OCI-LY1 (cell line): Measurements from ENCODE around the gene TRIM37.
A peak's percentile ranks its signal among the peaks of the same experiment; 100 is the strongest.

Experiments used
- H2AFZ ChIP-seq: fragments of 200-600 bp; sonication (generic), shearing (Covaris generic); 2 replicates; pipeline ENCODE4 v1.6.0; 2014; ENCODE audit warnings: antibody characterized with exemption, mild to moderate bottlenecking, low read length
- H3F3A ChIP-seq: fragments of 200-600 bp; sonication (generic), shearing (Covaris generic); 2 replicates; pipeline ENCODE4 v1.6.0; 2014; ENCODE audit warnings: mild to moderate bottlenecking, antibody characterized with exemption, low read length, moderate library complexity; ENCODE audit not compliant: insufficient read depth
- H3K27ac ChIP-seq: fragments of 200-600 bp; sonication (generic); 2 replicates; pipeline ENCODE4 v1.5.1; 2014; ENCODE audit warnings: low read length, mixed run types, mild to moderate bottlenecking, low read depth; ENCODE audit not compliant: poor library complexity, severe bottlenecking
- H3K27me3 ChIP-seq: fragments of 200-600 bp; sonication (generic); 2 replicates; pipeline ENCODE4 v1.6.0; 2014; ENCODE audit warnings: antibody characterized with exemption, mild to moderate bottlenecking, low read length, moderate library complexity; ENCODE audit not compliant: insufficient read depth
- H3K36me3 ChIP-seq: fragments of 200-600 bp; sonication (generic); 2 replicates; pipeline ENCODE4 v1.6.1; 2014; ENCODE audit warnings: mild to moderate bottlenecking, antibody characterized with exemption, low read length, moderate library complexity, mixed read lengths; ENCODE audit not compliant: insufficient read depth
- H3K4me1 ChIP-seq: fragments of 200-600 bp; sonication (generic); 2 replicates; pipeline ENCODE4 v1.5.1; 2014; ENCODE audit warnings: mild to moderate bottlenecking, low read length, moderate library complexity; ENCODE audit not compliant: insufficient read depth, severe bottlenecking
- H3K4me2 ChIP-seq: fragments of 200-600 bp; sonication (generic), shearing (Covaris generic); 2 replicates; pipeline ENCODE4 v1.6.1; 2014; ENCODE audit warnings: low read length
- H3K4me3 ChIP-seq: fragments of 200-600 bp; sonication (generic); 2 replicates; pipeline ENCODE4 v1.5.1; 2014; ENCODE audit warnings: low read length, low read depth, mild to moderate bottlenecking, mixed read lengths; ENCODE audit not compliant: poor library complexity, severe bottlenecking
- H3K79me2 ChIP-seq: fragments of 200-600 bp; shearing (Covaris generic); 2 replicates; pipeline ENCODE4 v1.6.1; 2016; ENCODE audit warnings: mixed run types, low read length, mixed read lengths; ENCODE audit not compliant: insufficient read depth
- H3K9ac ChIP-seq: fragments of 200-600 bp; sonication (generic), shearing (Covaris generic); 2 replicates; pipeline ENCODE4 v1.6.1; 2014; ENCODE audit warnings: mild to moderate bottlenecking, low read length, mixed read lengths
- H3K9me2 ChIP-seq: fragments of 200-600 bp; sonication (generic), shearing (Covaris generic); 2 replicates; pipeline ENCODE4 v1.6.1; 2014; ENCODE audit warnings: low read depth, mild to moderate bottlenecking, low read length, mixed read lengths
- H3K9me3 ChIP-seq: fragments of 200-600 bp; shearing (Covaris generic); 2 replicates; pipeline ENCODE4 v1.6.1; 2014; ENCODE audit warnings: low read length, mixed read lengths
- H4K20me1 ChIP-seq: fragments of 200-600 bp; sonication (generic), shearing (Covaris generic); 2 replicates; pipeline ENCODE4 v1.6.0; 2016; ENCODE audit warnings: mild to moderate bottlenecking, low read length; ENCODE audit not compliant: insufficient read depth
- EZH2 ChIP-seq: fragments of 200-600 bp; sonication (generic), shearing (Covaris generic); IDR thresholded peaks from 2 replicates; pipeline ENCODE4 v1.8.0; 2017; ENCODE audit warnings: borderline replicate concordance, mixed run types, mild to moderate bottlenecking, antibody characterized with exemption, low read length, moderate library complexity, mixed read lengths
- TF ChIP-seq, protein P1 (sequence below): fragments of 200-600 bp; sonication (generic), shearing (Covaris generic); IDR thresholded peaks from 2 replicates; pipeline ENCODE4 v1.5.1; 2017; ENCODE audit warnings: mild to moderate bottlenecking, antibody characterized with exemption, low read length, moderate library complexity, mixed read lengths

Gene TRIM37

DNA sequence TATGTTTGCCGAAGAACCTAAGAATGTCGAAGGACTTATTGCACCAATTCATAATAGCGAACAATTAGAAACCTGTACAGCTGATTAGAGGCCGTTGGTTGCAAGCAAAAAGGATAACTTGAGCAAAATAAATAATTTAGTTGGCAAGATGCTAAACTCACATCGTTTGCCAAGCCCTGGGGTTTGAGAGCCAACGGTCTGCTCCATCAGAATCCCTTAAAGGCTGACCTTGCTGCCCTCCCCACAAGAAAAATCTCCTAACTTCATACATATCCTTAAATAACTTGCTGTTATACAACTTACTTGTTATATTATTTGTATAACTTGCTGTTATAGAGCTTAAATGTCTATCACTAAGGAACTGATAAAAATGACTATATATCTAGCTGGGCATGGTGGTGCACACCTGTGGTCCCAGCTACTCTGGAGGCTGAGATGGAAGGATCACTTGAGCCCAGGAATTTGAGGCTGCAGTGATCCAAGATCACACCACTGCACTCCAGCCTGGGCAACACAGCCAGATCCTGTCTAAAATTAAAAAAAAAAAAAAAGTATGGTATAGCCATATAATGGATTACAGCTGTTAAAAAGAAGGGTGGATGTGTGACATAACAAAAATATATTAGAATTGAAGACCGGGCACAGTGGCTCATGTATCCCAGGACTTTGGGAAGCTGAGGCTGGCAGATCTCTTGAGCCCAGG lies 1.9 kb upstream of the TRIM37 start:
- Histone ChIP-seq H3K4me1 (peaks cover 28% of the 10 kb centered on the region), H2AFZ (no peak overlapping the region), H3K36me3 (peaks cover 39% of the 10 kb centered on the region; the same call in 1 of the 2 replicates), H3K27me3 (no peaks in the 10 kb centered on the region), H3K9ac (no peak overlapping the region), H3K4me2 (no peak overlapping the region), H3K9me2 (no peaks in the 10 kb centered on the region), H3K4me3 (no peak overlapping the region), H3K9me3 (no peaks in the 10 kb centered on the region), H4K20me1 (no peaks in the 10 kb centered on the region), H3K79me2 (peaks cover 25% of the 10 kb centered on the region), H3F3A (no peaks in the 10 kb centered on the region), H3K27ac (no peak overlapping the region)
- no peak for TF ChIP-seq EZH2
- TF ChIP-seq, protein P1, sequence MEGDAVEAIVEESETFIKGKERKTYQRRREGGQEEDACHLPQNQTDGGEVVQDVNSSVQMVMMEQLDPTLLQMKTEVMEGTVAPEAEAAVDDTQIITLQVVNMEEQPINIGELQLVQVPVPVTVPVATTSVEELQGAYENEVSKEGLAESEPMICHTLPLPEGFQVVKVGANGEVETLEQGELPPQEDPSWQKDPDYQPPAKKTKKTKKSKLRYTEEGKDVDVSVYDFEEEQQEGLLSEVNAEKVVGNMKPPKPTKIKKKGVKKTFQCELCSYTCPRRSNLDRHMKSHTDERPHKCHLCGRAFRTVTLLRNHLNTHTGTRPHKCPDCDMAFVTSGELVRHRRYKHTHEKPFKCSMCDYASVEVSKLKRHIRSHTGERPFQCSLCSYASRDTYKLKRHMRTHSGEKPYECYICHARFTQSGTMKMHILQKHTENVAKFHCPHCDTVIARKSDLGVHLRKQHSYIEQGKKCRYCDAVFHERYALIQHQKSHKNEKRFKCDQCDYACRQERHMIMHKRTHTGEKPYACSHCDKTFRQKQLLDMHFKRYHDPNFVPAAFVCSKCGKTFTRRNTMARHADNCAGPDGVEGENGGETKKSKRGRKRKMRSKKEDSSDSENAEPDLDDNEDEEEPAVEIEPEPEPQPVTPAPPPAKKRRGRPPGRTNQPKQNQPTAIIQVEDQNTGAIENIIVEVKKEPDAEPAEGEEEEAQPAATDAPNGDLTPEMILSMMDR, result no peak

DNA sequence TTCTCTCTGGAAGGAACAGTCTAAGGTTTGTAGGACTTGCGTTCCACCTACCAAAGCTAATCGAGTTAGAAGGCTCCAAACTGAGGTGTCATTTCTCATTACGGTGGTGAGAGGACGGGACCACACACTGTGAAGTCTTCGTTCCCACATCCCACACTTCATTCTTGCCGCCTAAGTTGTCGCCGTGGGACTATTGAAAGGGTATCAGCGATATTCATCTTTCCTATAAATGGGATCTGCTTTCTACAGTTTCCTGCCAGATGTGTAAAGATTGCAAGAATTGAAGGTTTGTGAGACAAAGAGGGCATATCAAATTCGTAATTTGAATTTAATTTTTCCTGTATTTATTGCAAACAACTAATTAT lies 608 bp upstream of the TRIM37 start:
- peak overlapping the region; percentile 69 for H3K9ac ChIP-seq
- peaks cover 25% of the 10 kb centered on the region for H3K79me2 ChIP-seq
- no peak overlapping the region for H2AFZ ChIP-seq
- H3K4me3 ChIP-seq, result peak overlapping the region; percentile 60
- no peaks in the 10 kb centered on the region for H3F3A ChIP-seq
- H3K4me1 ChIP-seq, result peaks cover 28% of the 10 kb centered on the region
- peak overlapping the region; percentile 85 for H3K4me2 ChIP-seq
- H3K27ac ChIP-seq, result peak overlapping the region; percentile 83
- TF ChIP-seq EZH2, result no peak
- TF ChIP-seq, protein P1, result no peak
- H3K9me2 ChIP-seq, result no peaks in the 10 kb centered on the region
- H4K20me1 ChIP-seq, result no peaks in the 10 kb centered on the region
- H3K27me3 ChIP-seq, result no peaks in the 10 kb centered on the region
- peaks cover 33% of the 10 kb centered on the region; the same call in 1 of the 2 replicates for H3K36me3 ChIP-seq
- no peaks in the 10 kb centered on the region for H3K9me3 ChIP-seq

DNA sequence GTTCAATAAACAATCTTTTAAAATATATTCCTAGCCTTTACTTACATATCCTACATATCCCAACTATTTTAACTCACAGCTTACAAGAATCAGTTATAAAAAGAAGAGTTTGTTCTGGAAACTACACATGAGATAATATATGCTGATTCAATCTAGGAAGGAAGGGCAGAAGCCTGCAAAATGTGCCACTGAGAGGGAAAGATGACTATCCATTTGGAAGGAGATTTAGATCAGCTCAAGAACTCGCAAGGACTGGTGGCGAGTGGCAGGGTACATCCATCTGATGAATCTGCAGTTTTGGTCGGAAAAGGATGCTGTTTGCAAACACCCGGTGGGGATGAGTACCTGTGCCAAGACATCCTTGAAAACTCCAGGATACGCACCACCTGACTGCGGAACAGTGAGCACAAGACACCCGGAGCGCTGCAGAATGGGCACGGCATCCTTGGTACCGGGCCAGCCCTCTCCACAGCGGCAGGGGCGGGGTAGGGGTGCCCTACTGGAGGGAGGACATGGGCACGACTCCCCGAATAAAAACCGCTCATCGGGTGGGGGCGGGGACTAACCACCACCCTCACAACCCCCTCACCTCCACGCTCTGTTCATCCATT lies 723 bp downstream of the TRIM37 start:
- Histone ChIP-seq H3K4me1 (peaks cover 28% of the 10 kb centered on the region), H3K4me2 (peak overlapping the region; percentile 86), H3K27ac (peak overlapping the region; percentile 61), H2AFZ (no peak overlapping the region), H3F3A (no peaks in the 10 kb centered on the region), H3K9me2 (no peaks in the 10 kb centered on the region), H3K4me3 (peak overlapping the region; percentile 86), H3K9me3 (no peaks in the 10 kb centered on the region), H3K9ac (peak overlapping the region; percentile 86), H3K36me3 (peaks cover 27% of the 10 kb centered on the region), H3K79me2 (peaks cover 25% of the 10 kb centered on the region), H3K27me3 (no peaks in the 10 kb centered on the region), H4K20me1 (no peaks in the 10 kb centered on the region)
- no peak for TF ChIP-seq EZH2
- TF ChIP-seq, protein P1, result no peak
